PC-3 (cell line): ENCODE data around the gene PRDM12. TPM values are rescaled to one million over a fixed set of nuclear protein-coding genes. Genes with fewer than 3 reads are reported as not detected.

ENCODE experiments used
- ATAC-seq: fragments of 200-7000 bp; cut with Tn5 transposase; 2 replicates; pipeline ENCODE4 v1.9.1; 2020; ENCODE audit warnings: mild to moderate bottlenecking, moderate library complexity
- BruUV-seq: library from RNA; stranded (reverse); fragments of 400-500 nt; replicated peaks from 2 replicates; lab custom pipeline; 2021; lab: Mats Ljungman, UMichigan
- CTCF ChIA-PET: fragments of 300-600 bp; sonication (Branson Sonifier 250); formaldehyde crosslinking; loops from one replicate; lab custom pipeline; 2022; ENCODE audit warnings: antibody characterized with exemption; lab: Charles Lee
- POLR2A ChIA-PET: fragments of 300-600 bp; sonication (Branson Sonifier 250); formaldehyde crosslinking; loops from one replicate; lab custom pipeline; 2022; ENCODE audit warnings: antibody characterized with exemption; ENCODE audit not compliant: unreplicated experiment; lab: Charles Lee
- DNase-seq: peaks from one replicate; pipeline ENCODE4 v3.0.0-alpha.2; 2015
- H2AFZ ChIP-seq: fragments of 300-600 bp; sonication (generic); 2 replicates; pipeline ENCODE4 v1.6.0; 2016; ENCODE audit warnings: antibody characterized with exemption, low read length
- H3F3A ChIP-seq: fragments of 300-600 bp; sonication (generic); one replicate; pipeline ENCODE4 v1.6.0; 2017; ENCODE audit warnings: antibody characterized with exemption, low read length, control low read depth, mild to moderate bottlenecking; ENCODE audit not compliant: unreplicated experiment
- H3K27ac ChIP-seq: fragments of 300-600 bp; sonication (generic); 2 replicates; pipeline ENCODE4 v1.5.1; 2016; ENCODE audit warnings: mild to moderate bottlenecking, low read length
- H3K27me3 ChIP-seq: fragments of 300-600 bp; sonication (generic); 2 replicates; pipeline ENCODE4 v1.6.1; 2016; ENCODE audit warnings: low read length, mixed read lengths
- H3K36me3 ChIP-seq: fragments of 300-600 bp; sonication (generic); 2 replicates; pipeline ENCODE4 v1.6.1; 2016; ENCODE audit warnings: low read depth, mixed run types, low read length, mixed read lengths
- H3K4me1 ChIP-seq: fragments of 300-600 bp; sonication (generic); 2 replicates; pipeline ENCODE4 v1.5.1; 2016; ENCODE audit warnings: low read length; ENCODE audit not compliant: insufficient read depth
- H3K4me2 ChIP-seq: fragments of 300-600 bp; sonication (generic); 2 replicates; pipeline ENCODE4 v1.6.0; 2016; ENCODE audit warnings: low read length
- H3K4me3 ChIP-seq: fragments of 300-600 bp; sonication (generic); 2 replicates; pipeline ENCODE4 v1.5.1; 2016; ENCODE audit warnings: mild to moderate bottlenecking, low read length, mixed read lengths
- H3K79me2 ChIP-seq: fragments of 300-600 bp; sonication (generic); 2 replicates; pipeline ENCODE4 v1.6.1; 2017; ENCODE audit warnings: low read length, mixed read lengths
- H3K9ac ChIP-seq: fragments of 300-600 bp; sonication (generic); 2 replicates; pipeline ENCODE4 v1.6.0; 2016; ENCODE audit warnings: mild to moderate bottlenecking, low read length
- H3K9me2 ChIP-seq: fragments of 300-600 bp; sonication (generic); replicated peaks from 2 replicates; pipeline ENCODE4 v1.6.1; 2016; ENCODE audit warnings: mixed run types, low read length, mixed read lengths
- H3K9me3 ChIP-seq: fragments of 300-600 bp; sonication (generic); 2 replicates; pipeline ENCODE4 v1.6.1; 2016; ENCODE audit warnings: low read length, mixed read lengths
- H4K20me1 ChIP-seq: fragments of 300-600 bp; sonication (generic); 2 replicates; pipeline ENCODE4 v1.6.1; 2016; ENCODE audit warnings: low read length, mixed read lengths
- CTCF ChIP-seq: fragments of 300-600 bp; sonication (generic); conservative IDR thresholded peaks from 2 replicates; pipeline ENCODE4 v1.5.1; 2017; ENCODE audit warnings: antibody characterized with exemption, low read depth, mild to moderate bottlenecking, low read length
- EZH2 ChIP-seq: fragments of 300-600 bp; sonication (generic); IDR thresholded peaks from one replicate; pipeline ENCODE4 v1.6.1; 2017; ENCODE audit warnings: antibody characterized with exemption, mild to moderate bottlenecking, low read length; ENCODE audit not compliant: unreplicated experiment
- EZH2phosphoT487 ChIP-seq: fragments of 300-600 bp; sonication (generic); IDR thresholded peaks from 2 replicates; pipeline ENCODE4 v1.6.1; 2018; ENCODE audit warnings: mild to moderate bottlenecking, antibody characterized with exemption, low read length, borderline replicate concordance
- intact Hi-C: fragments of 100-400 bp; cut with micrococcal nuclease; formaldehyde crosslinking; loops from 2 replicates; pipeline ENCODE4 v1.9.0; 2023
- total RNA-seq: library from RNA; depleted of rRNA; stranded (reverse); fragments of >200 nt; gene quantifications from 2 replicates; pipeline ENCODE4 v1.2.3, GENCODE V29; 2014

Gene PRDM12
- total RNA-seq, 1 experiment from 2014 or later = not detected

GRCh38 chr9:130680836-130681768 lies 16.7 kb downstream of the PRDM12 start:
- ATAC-seq (peak; percentile 81), DNase-seq (peak; percentile 87)
- H3K4me3 ChIP-seq = peak overlapping the region; percentile 75
- H3F3A ChIP-seq = no peaks in the 10 kb centered on the region
- no peaks in the 10 kb centered on the region for H3K79me2 ChIP-seq
- no peak overlapping the region for H3K9ac ChIP-seq
- H3K4me2 ChIP-seq = peak overlapping the region; percentile 98
- H3K36me3 ChIP-seq = no peaks in the 10 kb centered on the region
- no peaks in the 10 kb centered on the region for H3K27me3 ChIP-seq
- intact Hi-C loops = no loop called here
- H3K9me3 ChIP-seq = no peaks in the 10 kb centered on the region
- no peaks in the 10 kb centered on the region for H3K9me2 ChIP-seq
- TF ChIP-seq CTCF (no peak), EZH2phosphoT487 (peak; percentile 60; the same call in 1 of the 2 replicates)
- TSS peak; percentile 65 for BruUV-seq
- peak overlapping the region; percentile 88 for H2AFZ ChIP-seq
- H3K4me1 ChIP-seq = peaks cover 8% of the 10 kb centered on the region; the same call in 1 of the 2 replicates
- H4K20me1 ChIP-seq = no peaks in the 10 kb centered on the region
- ChIA-PET POLR2A (no interaction called here), CTCF (no interaction called here)
- no peak overlapping the region for H3K27ac ChIP-seq

DNA sequence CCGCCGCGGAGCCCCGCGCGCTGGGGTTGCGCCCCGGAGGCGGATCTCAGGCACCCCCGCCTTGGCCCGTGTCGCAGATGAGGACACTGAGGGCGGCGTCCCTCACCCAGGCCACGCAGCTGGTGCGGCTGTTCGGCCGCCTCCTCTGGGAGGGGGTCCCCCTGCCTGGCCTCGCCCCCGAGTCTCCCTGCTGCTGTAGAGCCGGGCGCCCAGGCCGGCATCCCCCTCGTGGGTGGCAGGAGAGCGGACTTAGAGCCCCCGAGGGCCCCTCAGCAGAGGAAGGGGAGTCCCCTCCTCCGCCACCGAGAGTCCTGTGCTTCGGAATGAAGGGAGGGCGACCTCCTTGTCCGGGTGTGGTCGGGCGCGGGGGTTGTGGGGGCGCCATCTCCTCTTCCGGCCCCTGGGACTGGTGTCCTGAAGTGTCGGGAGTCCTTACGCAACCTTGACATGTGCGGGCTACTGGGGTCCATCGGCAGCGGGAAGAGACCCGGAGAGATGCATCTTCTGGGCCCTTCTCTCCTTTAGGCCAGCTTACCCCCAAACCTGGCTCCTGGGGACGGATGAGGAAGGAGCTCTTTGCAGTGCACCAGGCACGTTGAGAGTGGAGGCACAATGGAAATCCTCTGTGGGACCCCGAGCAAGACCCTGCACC lies 17.5 kb downstream of the PRDM12 start:
- ATAC-seq (peak; percentile 39), DNase-seq (no peak)
- H3K4me1 ChIP-seq = peaks cover 8% of the 10 kb centered on the region; the same call in 1 of the 2 replicates
- TF ChIP-seq EZH2phosphoT487 (no peak), CTCF (no peak), EZH2 (no peak)
- H3K9me3 ChIP-seq = no peaks in the 10 kb centered on the region
- POLR2A ChIA-PET = no interaction called here
- no peak overlapping the region for H3K27ac ChIP-seq
- BruUV-seq = TSS peak; percentile 78
- H3K9ac ChIP-seq = no peak overlapping the region
- H3K4me2 ChIP-seq = peak overlapping the region; percentile 98
- H3F3A ChIP-seq = no peaks in the 10 kb centered on the region
- H3K27me3 ChIP-seq = no peaks in the 10 kb centered on the region
- no peaks in the 10 kb centered on the region for H3K79me2 ChIP-seq
- CTCF ChIA-PET = interaction anchor here (0.6 to 1.1 kb wide), 2 partner anchors 142 to 391 kb away, joined by 3 to 9 read pairs; no protein-coding TSS in a partner anchor
- peak overlapping the region; percentile 75 for H3K4me3 ChIP-seq
- intact Hi-C loops = loop anchor here (1.0 to 2.0 kb wide), 2 partner anchors 221 to 575 kb away; no protein-coding TSS in a partner anchor
- H3K9me2 ChIP-seq = no peaks in the 10 kb centered on the region
- no peaks in the 10 kb centered on the region for H3K36me3 ChIP-seq
- H2AFZ ChIP-seq = peak overlapping the region; percentile 88
- H4K20me1 ChIP-seq = no peaks in the 10 kb centered on the region
